ENCODE results near the gene KLK13. TPM values are rescaled to one million over a fixed set of nuclear protein-coding genes. Genes with fewer than 3 reads are reported as not detected.

KLK13 gene
- polyA plus RNA-seq, 1 of the 3 experiments (the other 2 are of a cell fraction), result not detected

GRCh38 chr19:51036519-51036918 is 28.4 kb downstream of the KLK13 start:
- H3K4me3 ChIP-seq (ENCODE audit: low read depth in 2 of 2, low read length in 1 of 2), result no peak overlapping the region
- H3K4me1 ChIP-seq (ENCODE audit: control insufficient read depth in 1 of 2, insufficient read depth in 2 of 2, low read depth in 1 of 2, low read length in 1 of 2), result no peaks in the 10 kb centered on the region
- ChIA-PET CTCF (interaction anchor here (1.2 kb wide), 1 partner anchor 15 kb away, joined by 4 read pairs; no protein-coding TSS in a partner anchor), POLR2A (no interaction called here)
- H3F3A ChIP-seq (replicated peaks; ENCODE audit: insufficient read depth), result no peaks in the 10 kb centered on the region
- 11% methylated on average over 9 of the region's 9 CpGs for WGBS (ENCODE audit: low lambda C conversion rate)
- H3K9me2 ChIP-seq, result no peaks in the 10 kb centered on the region
- H3K27me3 ChIP-seq (ENCODE audit: insufficient read depth), result peaks cover 21% of the 10 kb centered on the region; the same call in 1 of the 2 replicates
- H3K27ac ChIP-seq (ENCODE audit: low read depth in 2 of 2, low read length in 1 of 2), result no peak overlapping the region
- no peaks in the 10 kb centered on the region for H3K36me3 ChIP-seq (replicated peaks in 1 of 2; ENCODE audit: control insufficient read depth in 1 of 2, insufficient read depth in 2 of 2, low read length in 1 of 2)
- H4K20me1 ChIP-seq (ENCODE audit: insufficient read depth), result no peaks in the 10 kb centered on the region
- H3K79me2 ChIP-seq (ENCODE audit: insufficient read depth), result no peaks in the 10 kb centered on the region
- 0 out of 2 replicates have a peak overlapping the region, but pooled peaks have one; percentile 9 for H2AFZ ChIP-seq (ENCODE audit: low read depth)
- TF ChIP-seq RCOR1 (IDR thresholded peaks at IDR 0.05; ENCODE audit: low read length), result no peak
- DNase-seq, result no peak
- H3K9me3 ChIP-seq, result no peaks in the 10 kb centered on the region
- no peak overlapping the region for H3K4me2 ChIP-seq
- H3K9ac ChIP-seq, result no peak overlapping the region

GRCh38 chr19:51034704-51035103 is 30.2 kb downstream of the KLK13 start, which contains the start of gene KLK12:
Gene KLK12 (minus strand): TSS chr19:51035002. CDS start chr19:51034621, 381 bp downstream.
- H3K79me2 ChIP-seq (ENCODE audit: insufficient read depth), result no peaks in the 10 kb centered on the region
- TF ChIP-seq TAF1 (IDR thresholded peaks at IDR 0.05; ENCODE audit: borderline replicate concordance, low read depth, low read length) (no peak), RXRA (IDR thresholded peaks at IDR 0.05; ENCODE audit: borderline replicate concordance, low read depth) (no peak), EZH2phosphoT487 (IDR thresholded peaks at IDR 0.05; ENCODE audit: borderline replicate concordance, low read depth) (no peak), CTCF (IDR thresholded peaks at IDR 0.05) (no peak), GABPA (IDR thresholded peaks at IDR 0.05; ENCODE audit: low read depth) (no peak), POLR2AphosphoS5 (IDR thresholded peaks at IDR 0.05; ENCODE audit: low read depth, low read length) (no peak), FOXJ3 (CRISPR knock-in tag; IDR thresholded peaks at IDR 0.05) (no peak), RCOR1 (IDR thresholded peaks at IDR 0.05; ENCODE audit: low read length) (no peak), USF1 (IDR thresholded peaks at IDR 0.05; ENCODE audit: borderline replicate concordance, low read depth) (no peak), ELF1 (IDR thresholded peaks at IDR 0.05) (no peak), SIN3A (IDR thresholded peaks at IDR 0.05; ENCODE audit: borderline replicate concordance, low read depth, low read length) (no peak), USF2 (IDR thresholded peaks at IDR 0.05; ENCODE audit: borderline replicate concordance, low read depth, low read length) (no peak), YY1 (IDR thresholded peaks at IDR 0.05; ENCODE audit: low read depth) (no peak), PBX3 (IDR thresholded peaks at IDR 0.05) (no peak), GATA2 (CRISPR knock-in tag; IDR thresholded peaks at IDR 0.05) (no peak), MXI1 (IDR thresholded peaks at IDR 0.05; ENCODE audit: low read depth, low read length) (no peak), IRF3 (IDR thresholded peaks at IDR 0.05; ENCODE audit: low read depth, low read length) (no peak), CHD2 (IDR thresholded peaks at IDR 0.05; ENCODE audit: low read length, partially characterized antibody) (no peak), FOSL2 (IDR thresholded peaks at IDR 0.05; ENCODE audit: borderline replicate concordance, low read depth) (no peak), TCF12 (IDR thresholded peaks at IDR 0.05) (no peak)
- H3K4me2 ChIP-seq, result no peak within 1 kb of the TSS
- CTCF ChIA-PET, result interaction anchor here (1.9 kb wide), 1 partner anchor 14 kb away, joined by 5 read pairs; no protein-coding TSS in a partner anchor
- H3K27me3 ChIP-seq (ENCODE audit: insufficient read depth), result peaks cover 26% of the 10 kb centered on the region; the same call in 1 of the 2 replicates
- no peaks in the 10 kb centered on the region for H3K9me2 ChIP-seq
- no peaks in the 10 kb centered on the region for H3F3A ChIP-seq (replicated peaks; ENCODE audit: insufficient read depth)
- no peak within 1 kb of the TSS for H2AFZ ChIP-seq (ENCODE audit: low read depth)
- no peaks in the 10 kb centered on the region for H4K20me1 ChIP-seq (ENCODE audit: insufficient read depth)
- POLR2A ChIA-PET, result no interaction called here
- H3K4me1 ChIP-seq (ENCODE audit: control insufficient read depth in 1 of 2, insufficient read depth in 2 of 2, low read depth in 1 of 2, low read length in 1 of 2), result no peaks in the 10 kb centered on the region
- H3K36me3 ChIP-seq (replicated peaks in 1 of 2; ENCODE audit: control insufficient read depth in 1 of 2, insufficient read depth in 2 of 2, low read length in 1 of 2), result no peaks in the 10 kb centered on the region
- H3K4me3 ChIP-seq (ENCODE audit: low read depth in 2 of 2, low read length in 1 of 2), result no peak within 1 kb of the TSS
- WGBS (ENCODE audit: low lambda C conversion rate), result 6% methylated on average over 11 of the region's 11 CpGs
- H3K27ac ChIP-seq (ENCODE audit: low read depth in 2 of 2, low read length in 1 of 2), result no peak within 1 kb of the TSS
- no peak within 1 kb of the TSS for H3K9ac ChIP-seq
- H3K9me3 ChIP-seq, result no peaks in the 10 kb centered on the region
- no peak for DNase-seq

Data from SK-N-SH (cell line).